Neuronal stem cell (in vitro differentiated cells): ENCODE measurements around the gene DALRD3.
A peak's percentile ranks its signal among the peaks of the same experiment; 100 is the strongest.

Experiments
- DNase-seq: peaks from one replicate; pipeline ENCODE4 v3.0.0-alpha.2; 2013; ENCODE audit warnings: low spot score
- H2AFZ ChIP-seq: one replicate; pipeline ENCODE4 v1.6.1; 2013; ENCODE audit warnings: mild to moderate bottlenecking, low read length, inconsistent platforms
- H2AK5ac ChIP-seq: 2 replicates; pipeline ENCODE4 v1.6.1; 2013; ENCODE audit warnings: low read depth, mild to moderate bottlenecking, inconsistent platforms, low read length, moderate library complexity, mixed read lengths
- H2BK120ac ChIP-seq: 2 replicates; pipeline ENCODE4 v1.6.1; 2013; ENCODE audit warnings: low read depth, mild to moderate bottlenecking, inconsistent platforms, low read length, moderate library complexity, mixed read lengths
- H2BK12ac ChIP-seq: one replicate; pipeline ENCODE4 v1.6.1; 2013; ENCODE audit warnings: low read length, inconsistent platforms
- H2BK15ac ChIP-seq: 2 replicates; pipeline ENCODE4 v1.6.1; 2013; ENCODE audit warnings: mild to moderate bottlenecking, low read length, inconsistent platforms, mixed read lengths
- H2BK5ac ChIP-seq: one replicate; pipeline ENCODE4 v1.6.1; 2013; ENCODE audit warnings: inconsistent platforms, mild to moderate bottlenecking, low read length, moderate library complexity
- H3K14ac ChIP-seq: one replicate; pipeline ENCODE4 v1.6.1; 2013; ENCODE audit warnings: low read length, inconsistent platforms
- H3K18ac ChIP-seq: 2 replicates; pipeline ENCODE4 v1.6.1; 2013; ENCODE audit warnings: low read length, inconsistent platforms
- H3K23ac ChIP-seq: 2 replicates; pipeline ENCODE4 v1.6.1; 2013; ENCODE audit warnings: low read depth, mild to moderate bottlenecking, mixed read lengths, low read length, inconsistent platforms; ENCODE audit not compliant: poor library complexity
- H3K27ac ChIP-seq: replicated peaks from 3 replicates; pipeline ENCODE4 v1.5.1; 2013; ENCODE audit warnings: low read length, inconsistent platforms
- H3K27me3 ChIP-seq, 3 experiments: 2 replicates each; pipeline ENCODE4 v1.6.1; 2013; ENCODE audit warnings: low read length in 3 of 3, mild to moderate bottlenecking in 2 of 3, inconsistent platforms in 1 of 3, low read depth in 1 of 3, mixed read lengths in 1 of 3, moderate library complexity in 1 of 3; ENCODE audit not compliant: control insufficient read depth in 3 of 3, insufficient read depth in 3 of 3
- H3K36me3 ChIP-seq, 2 donors: replicated peaks in 1 of 2; 2 replicates each; pipeline ENCODE4 v1.6.1; 2013; ENCODE audit warnings: low read length in 2 of 2; ENCODE audit not compliant: control insufficient read depth in 2 of 2, insufficient read depth in 2 of 2
- H3K4ac ChIP-seq: 2 replicates; pipeline ENCODE4 v1.6.1; 2013; ENCODE audit warnings: inconsistent platforms, mild to moderate bottlenecking, low read length, moderate library complexity
- H3K4me1 ChIP-seq, 2 donors: 1 replicate in 1 of 2; 2 replicates in 1 of 2; pipeline ENCODE4 v1.6.1; 2013; ENCODE audit warnings: low read length in 2 of 2, low read depth in 1 of 2; ENCODE audit not compliant: control insufficient read depth in 2 of 2, insufficient read depth in 1 of 2
- H3K4me2 ChIP-seq: one replicate; pipeline ENCODE4 v1.6.1; 2013; ENCODE audit warnings: mild to moderate bottlenecking, low read length, inconsistent platforms; ENCODE audit not compliant: insufficient read depth, poor library complexity, severe bottlenecking
- H3K4me3 ChIP-seq, 2 donors: 2 replicates each; pipeline ENCODE4 v1.5.1; 2013; ENCODE audit warnings: low read length in 2 of 2, mild to moderate bottlenecking in 2 of 2, inconsistent platforms in 1 of 2, moderate library complexity in 1 of 2
- H3K79me1 ChIP-seq: one replicate; pipeline ENCODE4 v1.6.1; 2013; ENCODE audit warnings: low read depth, mild to moderate bottlenecking, inconsistent platforms, low read length, moderate library complexity
- H3K9ac ChIP-seq: one replicate; pipeline ENCODE4 v1.6.1; 2013; ENCODE audit warnings: mild to moderate bottlenecking, low read depth, low read length, inconsistent platforms; ENCODE audit not compliant: poor library complexity
- H3K9me3 ChIP-seq, 2 donors: replicated peaks in 1 of 2; 2 replicates each; pipeline versions ENCODE3 to v1.6.1; 2013; ENCODE audit warnings: low read length in 2 of 2, mild to moderate bottlenecking in 2 of 2, inconsistent platforms in 1 of 2, low read depth in 1 of 2, mixed read lengths in 1 of 2, moderate library complexity in 1 of 2; ENCODE audit not compliant: control insufficient read depth in 2 of 2, insufficient read depth in 1 of 2
- H4K8ac ChIP-seq: one replicate; pipeline ENCODE4 v1.6.1; 2013; ENCODE audit warnings: low read depth, mild to moderate bottlenecking, inconsistent platforms, low read length, moderate library complexity
- H4K91ac ChIP-seq: one replicate; pipeline ENCODE4 v1.6.1; 2013; ENCODE audit warnings: low read length, low read depth, mild to moderate bottlenecking, inconsistent platforms; ENCODE audit not compliant: poor library complexity
- WGBS, 2 donors: extraction: QIAGEN DNeasy Blood & Tissue Kit; methylation state at CpG; one replicate each; pipeline ENCODE4 v1.1.7; 2013; ENCODE audit warnings: missing lambda C conversion rate in 2 of 2, mixed read lengths in 1 of 2; ENCODE audit not compliant: insufficient read length in 2 of 2, insufficient replicate concordance in 1 of 2; ENCODE audit errors: extremely low coverage in 2 of 2; 5-methylcytosine and 5-hydroxymethylcytosine counted together

Gene DALRD3

DNA sequence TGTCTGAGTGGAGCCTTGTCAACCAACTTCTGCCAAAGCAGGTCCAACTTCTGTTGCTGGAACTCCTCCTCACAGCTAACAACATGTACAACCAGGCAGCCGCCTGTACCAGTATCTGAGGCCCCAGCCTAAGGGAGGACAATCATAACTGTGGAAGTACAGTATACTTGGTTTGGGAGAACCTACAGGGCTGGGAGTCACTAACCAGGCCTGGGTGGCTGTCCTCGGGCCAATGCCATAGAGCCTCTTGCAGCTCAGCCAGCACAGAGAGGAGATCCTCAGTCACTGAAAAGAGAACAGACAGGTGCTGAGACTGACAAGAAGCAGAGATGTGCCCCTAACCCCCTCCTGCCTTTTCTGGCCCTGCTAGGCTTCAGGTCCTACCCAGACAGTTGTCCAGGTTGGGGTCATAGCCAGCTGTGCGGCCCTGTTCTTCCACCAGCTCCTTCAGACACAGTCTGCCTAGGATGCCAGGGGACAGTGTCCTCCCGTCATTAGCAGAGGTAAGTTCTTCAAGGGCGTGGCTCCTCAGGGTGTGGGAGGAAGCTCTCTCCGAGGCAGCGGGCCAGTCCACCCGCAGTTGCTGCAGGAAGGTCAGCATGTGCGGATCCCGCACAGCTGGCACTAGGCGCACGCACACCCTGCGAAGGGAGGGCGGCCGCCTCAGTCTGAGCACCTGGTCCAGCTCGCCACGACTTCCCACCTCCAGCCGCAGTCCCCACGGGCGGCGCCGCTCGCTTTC, 980 bp downstream of the DALRD3 start:
- Histone ChIP-seq H2AFZ (peak overlapping the region; percentile 92), H3K9me3 (no peaks in the 10 kb centered on the region), H4K8ac (no peak overlapping the region), H3K23ac (peak overlapping the region; percentile 97), H2BK120ac (no peak overlapping the region), H3K14ac (no peak overlapping the region), H2BK5ac (peak overlapping the region; percentile 71), H3K27me3 (no peaks in the 10 kb centered on the region), H3K4me3 (peak overlapping the region; percentile 91 to 98), H2AK5ac (peak overlapping the region; percentile 73), H3K9ac (peak overlapping the region; percentile 95), H3K36me3 (peaks cover 44 to 49% of the 10 kb centered on the region in 2 donors), H2BK12ac (no peak overlapping the region), H3K4me1 (peaks cover 14% of the 10 kb centered on the region in 2 donors), H3K4ac (no peak overlapping the region), H3K4me2 (peak overlapping the region; percentile 71), H3K79me1 (peaks cover 28% of the 10 kb centered on the region), H3K18ac (peak overlapping the region; percentile 13), H3K27ac (no peak overlapping the region), H4K91ac (no peak overlapping the region), H2BK15ac (peak overlapping the region; percentile 63)
- WGBS, 2 donors: no CpG with 5 or more reads among the region's 23 CpGs
- DNase-seq: no peak

DNA sequence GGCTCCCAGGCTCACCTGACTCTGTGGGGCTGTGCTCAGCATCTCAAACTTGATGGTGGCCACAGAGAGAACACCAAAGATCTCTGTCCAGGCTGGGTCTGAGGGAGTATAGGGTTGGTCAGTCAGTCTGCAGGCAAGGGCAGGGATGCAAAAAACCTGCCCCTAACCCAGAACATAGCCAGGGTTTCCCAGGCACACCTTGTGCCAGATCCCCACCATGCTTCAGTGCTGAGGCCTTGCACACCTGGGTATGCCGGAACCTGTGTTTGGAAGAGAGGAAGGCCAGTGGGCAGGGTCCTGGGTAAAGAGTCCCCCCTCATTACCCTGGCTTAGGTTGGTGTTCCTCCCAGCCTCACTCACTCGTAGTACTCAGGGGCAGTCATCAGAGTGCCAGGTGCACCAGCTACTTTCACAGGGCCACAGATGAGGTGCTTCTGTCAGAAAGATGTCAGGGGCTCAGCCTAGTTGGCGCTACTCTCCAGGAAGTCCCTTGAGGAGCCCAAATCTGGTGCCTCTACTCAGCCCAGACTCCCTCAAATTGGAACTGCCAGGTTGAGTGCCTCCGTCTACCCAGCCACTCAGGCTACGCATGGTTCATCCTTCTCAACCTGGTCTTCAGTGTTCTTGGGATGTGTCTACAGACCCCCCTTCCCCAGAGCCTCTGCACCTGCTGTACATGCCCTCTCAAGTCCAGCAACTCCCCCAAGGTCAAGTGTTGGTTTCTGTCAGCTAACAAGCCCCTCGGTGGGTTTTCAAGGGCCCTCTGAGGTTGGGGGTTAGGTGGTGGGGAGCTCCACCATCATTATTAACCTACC, 1.8 kb downstream of the DALRD3 start:
- peak overlapping the region; percentile 20 for H2BK5ac ChIP-seq
- no peaks in the 10 kb centered on the region for H3K27me3 ChIP-seq
- H4K91ac ChIP-seq: no peak overlapping the region
- H2AK5ac ChIP-seq: no peak overlapping the region
- WGBS, 2 donors: no CpG with 5 or more reads among the region's 6 CpGs
- no peak overlapping the region for H2BK120ac ChIP-seq
- H3K4me3 ChIP-seq: peak overlapping the region in 1 of 2 donors; percentile 8
- no peak overlapping the region for H2AFZ ChIP-seq
- peak overlapping the region; percentile 18 for H3K18ac ChIP-seq
- no peak overlapping the region for H3K27ac ChIP-seq
- no peak overlapping the region for H3K4me2 ChIP-seq
- peak overlapping the region; percentile 19 for H3K4ac ChIP-seq
- no peak overlapping the region for H3K14ac ChIP-seq
- no peak overlapping the region for H3K9ac ChIP-seq
- no peak for DNase-seq
- H3K4me1 ChIP-seq: peaks cover 13 to 14% of the 10 kb centered on the region in 2 donors
- peak overlapping the region; percentile 6 for H3K23ac ChIP-seq
- H2BK15ac ChIP-seq: no peak overlapping the region
- H3K9me3 ChIP-seq: no peaks in the 10 kb centered on the region
- H3K79me1 ChIP-seq: peaks cover 32% of the 10 kb centered on the region
- H4K8ac ChIP-seq: no peak overlapping the region
- H3K36me3 ChIP-seq: peaks cover 52 to 56% of the 10 kb centered on the region in 2 donors
- no peak overlapping the region for H2BK12ac ChIP-seq

DNA sequence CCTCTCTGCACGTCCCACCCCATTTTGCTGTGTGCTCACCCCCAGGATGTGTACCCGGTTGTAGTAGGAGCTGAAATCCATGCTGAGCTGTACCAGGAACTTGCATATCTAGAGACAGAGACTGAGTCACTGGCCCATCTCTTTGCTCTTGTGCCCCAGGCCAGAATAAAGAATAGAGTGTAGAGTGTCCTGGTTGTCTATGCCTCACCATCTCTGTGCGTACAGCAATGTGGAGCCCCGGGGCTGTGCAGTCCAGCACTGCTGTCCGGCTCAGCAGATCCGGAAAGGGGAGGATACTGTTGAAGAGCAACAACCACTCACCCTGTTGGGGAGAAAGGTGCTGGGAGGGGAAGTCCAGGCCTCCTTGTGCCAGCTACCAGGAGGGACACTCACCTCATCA, 2.6 kb downstream of the DALRD3 start:
- Histone ChIP-seq H3K9ac (no peak overlapping the region), H3K79me1 (peaks cover 35% of the 10 kb centered on the region), H3K4me2 (no peak overlapping the region), H3K27ac (no peak overlapping the region), H2AK5ac (no peak overlapping the region), H3K4me3 (no peak overlapping the region), H4K91ac (no peak overlapping the region), H3K27me3 (no peaks in the 10 kb centered on the region), H3K23ac (no peak overlapping the region), H2BK15ac (no peak overlapping the region), H3K4ac (no peak overlapping the region), H2BK12ac (no peak overlapping the region), H3K18ac (no peak overlapping the region), H2AFZ (no peak overlapping the region), H3K9me3 (no peaks in the 10 kb centered on the region), H2BK120ac (no peak overlapping the region), H3K36me3 (peaks cover 55 to 65% of the 10 kb centered on the region in 2 donors), H3K14ac (no peak overlapping the region), H3K4me1 (peaks cover 13 to 14% of the 10 kb centered on the region in 2 donors), H2BK5ac (peak overlapping the region; percentile 20), H4K8ac (peak overlapping the region; percentile 10)
- no CpG with 5 or more reads among the region's 6 CpGs for WGBS, 2 donors
- DNase-seq: no peak

DNA sequence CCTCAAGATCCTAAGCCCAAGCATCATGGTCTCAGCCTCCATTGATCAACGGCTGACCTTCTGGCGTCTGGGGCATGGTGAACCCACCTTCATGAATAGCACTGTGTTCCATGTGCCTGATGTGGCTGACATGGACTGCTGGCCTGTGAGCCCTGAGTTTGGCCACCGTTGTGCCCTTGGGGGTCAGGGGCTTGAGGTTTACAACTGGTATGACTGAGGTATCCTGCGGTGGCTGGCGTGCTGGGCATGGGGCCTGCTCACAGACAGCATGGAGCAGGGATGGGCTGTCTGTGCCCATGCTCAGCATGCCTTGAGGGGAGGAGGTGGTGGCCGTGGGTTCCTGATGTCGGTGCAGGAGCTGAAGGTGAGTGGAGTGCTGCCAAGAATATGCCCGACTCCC, 3.3 kb downstream of the DALRD3 start:
- H3K27ac ChIP-seq: no peak overlapping the region
- no CpG with 5 or more reads among the region's 8 CpGs for WGBS, 2 donors
- no peak overlapping the region for H3K9ac ChIP-seq
- no peak overlapping the region for H2AFZ ChIP-seq
- no peaks in the 10 kb centered on the region for H3K9me3 ChIP-seq
- no peaks in the 10 kb centered on the region for H3K27me3 ChIP-seq
- H4K8ac ChIP-seq: no peak overlapping the region
- H3K18ac ChIP-seq: no peak overlapping the region
- peaks cover 55 to 65% of the 10 kb centered on the region in 2 donors for H3K36me3 ChIP-seq
- H4K91ac ChIP-seq: peak overlapping the region; percentile 64
- no peak overlapping the region for H2BK120ac ChIP-seq
- no peak overlapping the region for H3K14ac ChIP-seq
- H3K4ac ChIP-seq: no peak overlapping the region
- no peak overlapping the region for H2BK12ac ChIP-seq
- no peak overlapping the region for H2AK5ac ChIP-seq
- H3K4me2 ChIP-seq: no peak overlapping the region
- H3K79me1 ChIP-seq: peaks cover 31% of the 10 kb centered on the region
- peaks cover 10 to 11% of the 10 kb centered on the region in 2 donors for H3K4me1 ChIP-seq
- H3K4me3 ChIP-seq: no peak overlapping the region
- no peak overlapping the region for H2BK5ac ChIP-seq
- DNase-seq: no peak
- H2BK15ac ChIP-seq: no peak overlapping the region
- peak overlapping the region; percentile 65 for H3K23ac ChIP-seq
